ENCODE data around the gene TSEN54. TPM values are rescaled to one million over a fixed set of nuclear protein-coding genes. Genes with fewer than 3 reads are reported as not detected.
"Not testable (repeated sequence)": the region's sequence is repeated elsewhere in the genome, so short reads cannot be mapped to it uniquely, and the experiment has no call there.

The TSEN54 gene
- total RNA-seq, result 10 to 100 TPM; 75.2 to 76.0 TPM

GRCh38 chr17:75516255-75516618 is at the start of gene TSEN54:
TSEN54 (plus strand) TSS chr17:75516528; CDS start chr17:75516561, 33 bp downstream.
- ATAC-seq (ENCODE audit: low read depth) (peak; percentile 80), DNase-seq (peak; percentile 99)
- peaks cover 24% of the 10 kb centered on the region for H3K4me1 Mint-ChIP-seq
- H3K27me3 Mint-ChIP-seq, result peaks cover 7% of the 10 kb centered on the region
- H3K9me3 Mint-ChIP-seq, result no peaks in the 10 kb centered on the region
- H3K27ac Mint-ChIP-seq, result peak within 1 kb of the TSS; percentile 91
- POLR2A ChIA-PET, result interaction anchor here (0.7 to 2.2 kb wide), 23 partner anchors 9 to 271 kb away, joined by 3 to 23 read pairs (median 4); partner anchors contain the start of genes GRB2, LLGL2, MIF4GD and MYO15B
- peak within 1 kb of the TSS; percentile 75 for H3K4me3 Mint-ChIP-seq
- H3K36me3 Mint-ChIP-seq, result peaks cover 15% of the 10 kb centered on the region

GRCh38 chr17:75468291-75468754 is 48.0 kb upstream of the TSEN54 start:
- no peaks in the 10 kb centered on the region for H3K27me3 Mint-ChIP-seq
- H3K4me1 Mint-ChIP-seq, result peaks cover 5% of the 10 kb centered on the region
- H3K9me3 Mint-ChIP-seq, result no peaks in the 10 kb centered on the region
- DNase-seq, result no peak
- no peak for ATAC-seq (ENCODE audit: low read depth)
- no peak overlapping the region for H3K27ac Mint-ChIP-seq
- POLR2A ChIA-PET, result interaction anchor here (0.7 to 1.0 kb wide), 2 partner anchors 12 to 113 kb away, joined by 3 read pairs; partner anchors contain the start of gene TMEM94
- peaks cover 14% of the 10 kb centered on the region for H3K36me3 Mint-ChIP-seq
- no peak overlapping the region for H3K4me3 Mint-ChIP-seq

GRCh38 chr17:75468779-75469373 is 47.5 kb upstream of the TSEN54 start:
- H3K9me3 Mint-ChIP-seq, result no peaks in the 10 kb centered on the region
- peaks cover 4% of the 10 kb centered on the region for H3K4me1 Mint-ChIP-seq
- POLR2A ChIA-PET, result interaction anchor here (0.7 to 1.0 kb wide), 2 partner anchors 13 to 112 kb away, joined by 3 read pairs; partner anchors contain the start of gene TMEM94
- peaks cover 14% of the 10 kb centered on the region for H3K36me3 Mint-ChIP-seq
- ATAC-seq (ENCODE audit: low read depth) (no peak), DNase-seq (no peak)
- H3K27me3 Mint-ChIP-seq, result no peaks in the 10 kb centered on the region
- H3K27ac Mint-ChIP-seq, result no peak overlapping the region
- no peak overlapping the region for H3K4me3 Mint-ChIP-seq

DNA sequence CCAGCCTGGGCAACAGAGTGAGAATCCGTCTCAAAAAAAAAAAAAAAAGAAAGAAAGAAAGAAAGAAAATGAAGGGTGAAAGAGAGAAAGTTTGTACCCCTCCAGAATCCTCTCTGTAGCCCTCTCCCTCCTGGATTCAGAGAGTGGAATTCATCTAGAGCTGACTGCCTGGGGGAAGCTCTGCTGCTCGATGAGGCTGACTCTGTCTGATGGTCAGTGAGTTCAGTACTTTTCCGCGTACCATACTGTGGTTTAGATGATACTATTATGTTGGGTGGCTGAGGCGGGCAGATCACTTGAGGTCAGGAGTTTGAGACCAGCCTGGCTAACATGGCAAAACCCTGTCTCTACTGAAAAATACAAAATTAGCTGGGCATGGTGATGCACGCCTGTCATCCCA is 45.1 kb upstream of the TSEN54 start:
- no peak for ATAC-seq (ENCODE audit: low read depth)
- Mint-ChIP-seq H3K36me3 (peaks cover 11% of the 10 kb centered on the region), H3K4me1 (no peaks in the 10 kb centered on the region), H3K27me3 (no peaks in the 10 kb centered on the region), H3K27ac (no peak overlapping the region), H3K4me3 (no peak overlapping the region), H3K9me3 (no peaks in the 10 kb centered on the region)
- POLR2A ChIA-PET, result no interaction called here
- no peak for DNase-seq

DNA sequence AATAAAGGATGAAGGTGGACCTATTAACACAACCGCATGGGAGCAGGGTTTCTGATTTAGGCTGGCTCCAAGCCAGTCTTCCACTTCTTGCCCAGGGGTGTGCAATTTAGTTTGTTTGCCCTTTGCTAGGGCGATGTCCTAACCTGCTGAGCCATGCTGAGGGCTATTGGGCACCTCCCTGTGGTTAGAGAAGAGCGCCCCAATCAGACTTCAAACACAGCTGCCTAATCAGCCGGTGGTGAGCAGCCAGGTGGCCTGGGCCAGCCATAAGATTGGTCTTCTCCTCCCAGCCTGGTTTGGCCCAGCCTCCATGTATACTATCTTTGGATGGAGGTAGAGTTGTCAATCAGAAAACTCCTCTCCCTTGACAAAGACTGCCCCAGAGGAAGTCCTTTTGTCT is 44.2 kb upstream of the TSEN54 start:
- Mint-ChIP-seq H3K36me3 (peaks cover 12% of the 10 kb centered on the region), H3K4me1 (no peaks in the 10 kb centered on the region), H3K9me3 (no peaks in the 10 kb centered on the region), H3K4me3 (no peak overlapping the region), H3K27ac (no peak overlapping the region), H3K27me3 (no peaks in the 10 kb centered on the region)
- POLR2A ChIA-PET, result no interaction called here
- ATAC-seq (ENCODE audit: low read depth) (no peak), DNase-seq (no peak)

GRCh38 chr17:75473246-75473645 is 43.1 kb upstream of the TSEN54 start:
- Mint-ChIP-seq H3K27ac (no peak overlapping the region), H3K9me3 (no peaks in the 10 kb centered on the region), H3K4me1 (no peaks in the 10 kb centered on the region), H3K27me3 (no peaks in the 10 kb centered on the region), H3K4me3 (no peak overlapping the region), H3K36me3 (peaks cover 10% of the 10 kb centered on the region)
- DNase-seq (no peak), ATAC-seq (ENCODE audit: low read depth) (no peak)
- POLR2A ChIA-PET, result no interaction called here

- peaks cover 10% of the 10 kb centered on the region for H3K36me3 Mint-ChIP-seq
- H3K9me3 Mint-ChIP-seq, result no peaks in the 10 kb centered on the region
- H3K4me1 Mint-ChIP-seq, result no peaks in the 10 kb centered on the region
- no peak overlapping the region for H3K4me3 Mint-ChIP-seq
- ATAC-seq (ENCODE audit: low read depth) (no peak), DNase-seq (no peak)
- H3K27me3 Mint-ChIP-seq, result no peaks in the 10 kb centered on the region
- POLR2A ChIA-PET, result interaction anchor here (1.6 kb wide), 1 partner anchor 19 kb away, joined by 4 read pairs; the partner anchor contains the start of gene TMEM94
- H3K27ac Mint-ChIP-seq, result no peak overlapping the region
Measured at GRCh38 chr17:75474736-75475135, 41.6 kb upstream of the TSEN54 start.

DNA sequence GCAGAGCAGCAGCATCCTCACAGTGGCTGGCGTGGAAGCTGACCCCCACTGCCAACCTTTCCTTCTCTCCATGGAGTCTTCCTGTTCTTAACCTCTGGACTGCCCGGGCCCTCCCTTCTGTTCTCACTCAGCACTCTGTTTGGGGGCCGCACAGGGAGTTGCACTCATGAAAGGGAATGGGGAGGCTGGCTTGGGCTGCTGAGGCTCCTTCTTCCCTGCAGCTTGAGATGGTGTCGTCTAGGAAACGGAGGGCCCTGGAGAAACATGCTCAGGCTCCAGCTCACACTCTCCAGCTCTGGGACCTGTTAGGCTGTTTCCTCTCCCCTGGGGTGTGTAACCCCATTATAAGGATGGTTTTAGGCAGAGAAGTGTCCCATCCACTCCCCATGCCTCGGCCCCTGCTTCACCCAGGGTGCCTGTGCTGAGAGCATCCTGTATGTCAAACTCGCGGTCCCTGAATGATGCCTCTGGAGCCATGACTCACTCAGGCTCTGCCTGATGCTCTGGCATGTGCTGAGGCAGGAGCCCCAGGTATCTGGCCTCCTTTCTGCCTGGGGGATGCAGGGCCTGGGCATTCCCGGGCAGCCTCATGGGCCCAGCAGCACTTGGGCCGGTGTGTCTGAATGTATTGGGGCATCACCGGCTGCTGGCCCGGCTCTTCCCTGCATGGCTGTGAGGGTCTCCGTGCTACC is 41.0 kb upstream of the TSEN54 start:
- Mint-ChIP-seq H3K4me3 (no peak overlapping the region), H3K27me3 (no peaks in the 10 kb centered on the region), H3K4me1 (no peaks in the 10 kb centered on the region), H3K36me3 (peaks cover 10% of the 10 kb centered on the region), H3K9me3 (no peaks in the 10 kb centered on the region), H3K27ac (no peak overlapping the region)
- DNase-seq, result no peak
- no peak for ATAC-seq (ENCODE audit: low read depth)
- POLR2A ChIA-PET, result interaction anchor here (1.6 kb wide), 1 partner anchor 19 kb away, joined by 4 read pairs; the partner anchor contains the start of gene TMEM94

- H3K27me3 Mint-ChIP-seq, result no peaks in the 10 kb centered on the region
- no peak for ATAC-seq (ENCODE audit: low read depth)
- no peaks in the 10 kb centered on the region for H3K4me1 Mint-ChIP-seq
- H3K27ac Mint-ChIP-seq, result no peak overlapping the region
- H3K4me3 Mint-ChIP-seq, result no peak overlapping the region
- peaks cover 10% of the 10 kb centered on the region for H3K36me3 Mint-ChIP-seq
- H3K9me3 Mint-ChIP-seq, result no peaks in the 10 kb centered on the region
- POLR2A ChIA-PET, result interaction anchor here (1.1 to 1.6 kb wide), 2 partner anchors 14 to 20 kb away, joined by 4 to 5 read pairs; partner anchors contain the start of gene TMEM94
- DNase-seq, result no peak
Measured at GRCh38 chr17:75475851-75476250, 40.5 kb upstream of the TSEN54 start.

GRCh38 chr17:75476271-75476671 is 40.1 kb upstream of the TSEN54 start:
- ATAC-seq (ENCODE audit: low read depth) (no peak), DNase-seq (no peak)
- H3K4me3 Mint-ChIP-seq, result no peak overlapping the region
- no peaks in the 10 kb centered on the region for H3K27me3 Mint-ChIP-seq
- POLR2A ChIA-PET, result interaction anchor here (0.7 to 1.1 kb wide), 2 partner anchors 9 to 14 kb away, joined by 3 to 5 read pairs; no protein-coding TSS in a partner anchor
- H3K9me3 Mint-ChIP-seq, result no peaks in the 10 kb centered on the region
- no peak overlapping the region for H3K27ac Mint-ChIP-seq
- no peaks in the 10 kb centered on the region for H3K4me1 Mint-ChIP-seq
- H3K36me3 Mint-ChIP-seq, result peaks cover 10% of the 10 kb centered on the region

DNA sequence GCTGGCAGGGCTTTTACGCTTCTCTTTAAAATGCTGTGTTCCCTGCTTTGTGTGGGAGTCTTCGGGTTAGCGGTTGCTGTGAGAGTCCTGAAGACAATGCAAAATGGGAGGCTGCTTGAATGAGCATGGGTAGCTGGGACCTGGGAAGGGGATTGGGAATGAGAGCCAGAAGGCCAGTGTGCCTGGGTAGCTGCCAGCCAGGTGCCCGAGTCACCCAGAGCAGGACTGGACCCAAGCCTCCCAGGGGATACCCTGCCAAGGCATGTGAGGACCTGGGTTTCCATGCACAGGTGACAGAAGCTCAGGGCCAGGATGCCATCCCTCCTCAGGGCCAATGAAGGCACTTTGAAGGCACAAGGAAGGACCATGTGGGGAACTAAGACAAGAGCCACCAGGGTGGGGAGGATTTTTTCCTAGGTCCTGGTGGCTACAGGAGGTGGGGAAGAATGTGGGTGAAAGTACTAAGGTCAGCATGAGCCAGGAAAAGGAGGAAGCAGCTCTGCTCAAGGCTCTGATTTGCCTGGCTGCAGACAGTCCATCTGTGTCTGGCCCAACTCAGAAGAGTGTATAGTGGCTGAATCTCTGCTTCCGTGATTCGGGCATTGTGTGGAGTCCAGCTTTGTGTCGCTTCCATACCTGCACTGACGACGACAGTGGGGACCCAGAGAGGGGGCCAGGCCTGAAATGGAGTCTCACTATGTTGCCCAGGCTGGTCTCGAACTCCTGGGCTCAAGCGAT is 39.4 kb upstream of the TSEN54 start:
- no peak overlapping the region for H3K4me3 Mint-ChIP-seq
- ATAC-seq (ENCODE audit: low read depth), result no peak
- no peaks in the 10 kb centered on the region for H3K9me3 Mint-ChIP-seq
- no peak for DNase-seq
- H3K36me3 Mint-ChIP-seq, result peaks cover 10% of the 10 kb centered on the region
- H3K27me3 Mint-ChIP-seq, result no peaks in the 10 kb centered on the region
- POLR2A ChIA-PET, result interaction anchor here (0.7 to 1.1 kb wide), 2 partner anchors 9 to 15 kb away, joined by 3 to 5 read pairs; no protein-coding TSS in a partner anchor
- H3K4me1 Mint-ChIP-seq, result no peaks in the 10 kb centered on the region
- H3K27ac Mint-ChIP-seq, result no peak overlapping the region

- H3K4me1 Mint-ChIP-seq; H3K27me3 Mint-ChIP-seq; ATAC-seq (ENCODE audit: low read depth); H3K27ac Mint-ChIP-seq; DNase-seq; H3K4me3 Mint-ChIP-seq; H3K9me3 Mint-ChIP-seq; POLR2A ChIA-PET; H3K36me3 Mint-ChIP-seq: not testable (repeated sequence)
Measured at GRCh38 chr17:75477490-75477862, 38.9 kb upstream of the TSEN54 start.

- H3K9me3 Mint-ChIP-seq, result no peaks in the 10 kb centered on the region
- no peaks in the 10 kb centered on the region for H3K27me3 Mint-ChIP-seq
- ATAC-seq (ENCODE audit: low read depth) (no peak), DNase-seq (no peak)
- POLR2A ChIA-PET, result interaction anchor here (0.7 kb wide), 1 partner anchor 113 kb away, joined by 3 read pairs; no protein-coding TSS in a partner anchor
- no peak overlapping the region for H3K4me3 Mint-ChIP-seq
- no peaks in the 10 kb centered on the region for H3K4me1 Mint-ChIP-seq
- no peak overlapping the region for H3K27ac Mint-ChIP-seq
- H3K36me3 Mint-ChIP-seq, result peaks cover 1% of the 10 kb centered on the region
Measured at GRCh38 chr17:75478508-75478907, 37.8 kb upstream of the TSEN54 start.

All from activated naive CD8-positive, alpha-beta T cell treated with anti-CD3 and anti-CD28 coated beads, Interleukin-2, amount 10 ng/mL, durations not matched to agents 7 days and 5 days (primary cell).